Measurements from ENCODE around the gene PRKN.
"Not testable (repeated sequence)": the region's sequence is repeated elsewhere in the genome, so short reads cannot be mapped to it uniquely, and the experiment has no call there.

The PRKN gene

DNA sequence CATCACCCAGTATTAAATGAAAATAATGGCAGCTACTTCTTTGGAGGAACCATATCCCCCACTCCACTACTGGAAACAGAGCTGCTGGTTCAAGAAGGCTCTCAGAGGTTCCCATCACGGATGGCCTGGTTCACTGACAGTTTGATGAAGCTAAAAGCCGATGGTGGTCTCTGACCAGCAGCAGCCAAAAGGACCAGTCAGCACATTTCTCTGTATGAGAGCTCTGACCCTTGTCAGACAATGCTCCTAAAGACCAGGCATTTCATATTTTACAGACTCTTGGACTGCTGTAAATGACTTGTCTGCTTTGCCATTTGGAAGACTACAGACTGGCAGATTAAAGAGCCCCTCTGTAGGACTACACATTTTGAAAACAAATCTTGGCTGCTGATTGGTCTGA, 16.6 kb downstream of the PRKN start:
- DNase-seq (ENCODE audit: low read depth), result no peak

DNA sequence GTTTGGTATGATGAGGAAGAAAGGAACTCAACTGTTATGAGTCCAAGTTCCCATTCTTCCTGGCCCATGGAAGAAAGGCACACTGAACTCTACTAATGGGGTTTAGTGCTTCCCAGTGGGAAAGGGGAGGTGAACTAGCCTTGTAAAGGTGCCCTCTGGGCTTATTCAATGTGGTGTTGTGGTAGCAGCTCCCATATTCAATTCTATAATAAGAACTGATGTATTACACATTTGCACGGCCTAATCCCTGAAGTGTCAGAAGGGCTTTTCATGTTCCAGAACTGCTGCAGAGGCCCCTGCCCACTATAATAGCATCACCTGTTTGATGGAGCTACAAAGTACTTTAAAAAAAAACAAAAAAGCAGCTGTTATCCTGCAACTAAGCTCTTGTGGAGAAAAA, 17.1 kb downstream of the PRKN start:
- DNase-seq (ENCODE audit: low read depth), result no peak

DNA sequence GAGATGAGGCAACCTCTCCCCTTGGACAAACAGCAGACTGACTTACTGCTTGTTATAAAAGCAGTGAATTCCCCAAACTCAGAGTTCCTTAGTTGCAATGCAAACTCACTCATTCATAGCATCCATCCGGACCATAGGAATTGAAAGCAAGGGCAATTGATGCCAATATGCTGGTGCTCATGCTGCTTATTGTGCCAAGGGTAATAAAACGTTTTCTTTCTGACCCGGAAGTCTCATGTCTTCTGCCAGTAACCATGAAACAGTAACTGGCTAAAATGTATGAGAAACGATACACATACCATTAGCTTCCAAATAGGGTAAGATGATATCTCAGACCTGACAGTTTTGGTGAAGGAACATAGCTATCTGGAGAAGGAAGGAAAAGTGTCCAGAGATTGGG, 18.1 kb downstream of the PRKN start:
- no peak for DNase-seq (ENCODE audit: low read depth)

DNA sequence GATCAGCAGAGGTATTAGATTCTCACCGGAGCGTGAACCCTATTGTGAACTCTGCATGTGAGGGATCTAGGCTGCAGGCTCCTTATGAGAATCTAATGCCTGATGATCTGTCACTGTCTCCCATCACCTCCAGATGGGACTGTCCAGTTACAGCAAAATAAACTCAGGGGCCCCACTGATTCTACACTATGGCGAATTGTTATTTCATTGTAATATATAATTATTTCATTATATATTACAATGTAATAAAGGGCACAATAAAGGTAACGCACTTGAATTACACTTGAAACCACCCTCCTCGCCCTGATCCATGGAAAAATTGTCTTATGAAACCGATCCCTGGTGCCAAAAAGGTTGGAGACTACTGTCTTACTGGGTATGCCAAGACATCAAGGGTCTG, 18.6 kb downstream of the PRKN start:
- no peak for DNase-seq (ENCODE audit: low read depth)

DNA sequence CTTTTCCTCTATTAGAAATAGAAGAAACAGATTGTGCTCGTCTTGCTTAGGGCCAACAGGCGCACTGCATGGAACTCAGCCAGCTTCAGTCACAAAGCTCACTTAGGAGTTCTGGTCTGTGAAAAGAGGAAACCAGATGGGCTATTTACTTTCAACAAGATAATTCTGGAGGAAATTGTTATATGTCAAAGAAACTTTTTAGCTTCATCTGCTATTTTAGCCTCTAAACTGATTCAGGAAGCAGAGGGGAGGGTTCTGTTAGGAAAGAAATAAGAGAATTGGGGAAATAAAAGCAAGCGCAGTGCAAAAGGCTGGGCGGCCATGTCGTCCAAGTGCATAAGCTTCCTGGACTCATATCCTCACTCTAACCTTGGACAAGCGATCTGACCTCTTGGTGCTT, 21.3 kb downstream of the PRKN start:
- no peak for DNase-seq (ENCODE audit: low read depth)

- DNase-seq (ENCODE audit: low read depth), result no peak
Observed at GRCh38 chr6:162705736-162706135, 21.8 kb downstream of the PRKN start.

GRCh38 chr6:162704001-162704400, 23.6 kb downstream of the PRKN start:
- DNase-seq (ENCODE audit: low read depth), result no peak

GRCh38 chr6:162702446-162702845, 25.1 kb downstream of the PRKN start:
- no peak for DNase-seq (ENCODE audit: low read depth)

DNA sequence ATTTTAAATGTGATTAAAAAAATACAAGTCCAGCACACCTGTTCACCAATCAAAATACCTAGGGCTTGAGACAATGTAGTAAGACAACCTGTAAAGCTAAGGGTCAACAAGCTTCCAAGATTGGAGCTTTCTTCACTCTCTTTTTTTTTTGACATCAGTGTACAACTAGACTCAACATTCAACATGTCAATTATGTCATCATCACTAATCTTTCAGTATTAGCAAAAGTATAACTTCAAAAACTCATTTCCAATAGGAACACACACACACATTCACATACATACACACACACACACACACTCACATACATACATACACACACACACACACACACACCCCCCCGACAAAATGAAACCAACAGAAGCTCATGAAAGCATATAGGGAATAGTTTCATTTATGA, 26.0 kb downstream of the PRKN start:
- no peak for DNase-seq (ENCODE audit: low read depth)

DNA sequence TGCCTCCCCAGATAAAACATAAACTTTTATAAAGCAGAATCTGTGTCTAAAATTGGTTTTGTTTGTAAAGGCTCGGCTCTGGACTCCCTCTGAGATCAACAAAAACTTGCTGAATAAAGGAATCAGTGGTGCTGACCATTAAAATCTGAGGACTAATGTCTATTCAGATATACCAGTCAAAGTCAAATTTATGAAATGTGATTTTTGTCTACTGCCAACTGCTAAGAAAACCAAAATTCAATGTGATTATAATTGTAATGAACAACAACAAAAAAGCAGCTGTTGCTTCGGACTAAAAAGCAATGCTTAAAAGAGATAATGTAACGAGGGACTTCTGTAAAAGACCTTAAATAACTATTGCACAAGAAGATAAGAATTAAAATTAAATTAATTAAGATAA, 26.6 kb downstream of the PRKN start:
- DNase-seq (ENCODE audit: low read depth), result no peak

DNA sequence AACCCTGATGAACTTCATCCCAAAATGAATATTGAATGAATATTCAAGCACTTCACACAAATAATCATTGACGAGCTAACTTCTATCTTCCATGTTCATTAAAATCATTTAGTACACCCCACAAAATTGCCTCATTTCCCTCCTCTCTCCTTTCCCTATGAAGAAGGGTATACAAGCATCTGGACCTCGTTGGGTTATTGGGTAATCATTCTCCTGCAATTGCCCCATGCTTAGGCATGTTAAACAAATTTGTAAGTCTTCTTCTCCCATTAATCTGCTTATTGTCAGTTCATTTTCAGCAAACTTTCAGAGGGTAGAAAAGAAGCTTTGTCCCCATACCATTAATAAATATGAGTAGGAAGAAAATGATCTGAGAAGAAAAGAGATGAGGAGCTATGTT, 27.6 kb downstream of the PRKN start:
- no peak for DNase-seq (ENCODE audit: low read depth)

DNA sequence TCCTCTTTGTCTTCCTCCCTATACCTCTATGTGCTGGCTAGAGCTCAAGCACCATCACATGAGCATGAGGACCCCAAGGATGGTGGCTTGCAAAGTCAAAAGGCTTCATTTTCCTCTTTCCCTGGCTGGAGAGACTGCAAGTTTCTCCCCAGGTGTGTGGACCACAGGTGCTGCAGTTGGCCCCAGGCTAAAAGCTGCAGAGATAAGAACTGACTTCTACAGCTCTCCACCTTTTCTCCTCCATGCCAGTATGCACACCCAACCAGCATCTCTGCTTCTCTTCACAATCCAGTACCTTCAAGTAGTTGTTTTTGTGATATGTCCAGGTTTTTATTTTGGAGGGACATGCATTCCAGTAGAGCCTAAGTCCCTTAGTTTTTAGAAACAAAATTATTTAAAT, 29.1 kb downstream of the PRKN start:
- DNase-seq (ENCODE audit: low read depth), result no peak

DNA sequence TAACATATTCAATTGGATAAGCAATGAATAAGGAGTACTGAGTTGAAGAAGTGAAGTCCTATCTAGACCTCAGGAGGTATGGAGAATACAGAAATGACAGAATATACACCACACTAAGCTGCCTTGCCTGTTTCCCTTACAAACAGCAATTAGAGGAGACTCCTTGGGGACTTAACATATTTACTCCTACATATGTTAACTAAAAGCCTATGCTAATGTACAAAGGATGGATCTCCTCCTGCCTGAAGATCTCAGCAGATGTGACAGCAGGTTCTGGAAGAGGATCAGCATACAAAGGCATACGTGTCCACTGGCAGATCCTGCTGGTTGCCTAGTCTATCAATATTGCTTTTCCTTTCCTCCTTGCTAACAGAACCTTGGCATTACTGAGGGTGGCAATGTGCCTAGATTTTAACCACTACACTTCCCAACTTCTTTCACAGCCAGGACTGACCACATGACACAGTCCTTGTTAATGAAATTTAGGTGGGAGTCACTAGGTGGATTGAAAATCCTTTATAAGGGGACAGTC, 29.6 kb downstream of the PRKN start:
- no peak for DNase-seq (ENCODE audit: low read depth)

DNA sequence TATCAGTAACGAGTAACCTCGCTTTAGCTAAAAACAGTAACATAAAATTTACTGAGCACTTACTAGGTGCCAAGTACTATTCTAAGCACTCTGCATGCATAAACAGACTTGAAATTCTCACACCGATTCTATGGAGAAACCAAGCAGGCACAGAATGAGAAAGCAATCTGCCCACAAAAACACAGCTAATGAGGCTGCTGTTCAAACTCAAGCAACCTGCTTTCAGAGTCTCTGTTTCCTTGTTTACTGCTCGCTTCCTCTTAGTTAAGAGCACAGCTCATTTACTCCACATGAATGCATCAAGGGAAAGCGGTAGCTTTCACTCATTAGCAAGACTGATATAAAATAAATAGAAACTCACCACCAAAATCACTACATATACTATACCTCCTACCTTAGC, 37.4 kb downstream of the PRKN start:
- DNase-seq (ENCODE audit: low read depth), result no peak

DNA sequence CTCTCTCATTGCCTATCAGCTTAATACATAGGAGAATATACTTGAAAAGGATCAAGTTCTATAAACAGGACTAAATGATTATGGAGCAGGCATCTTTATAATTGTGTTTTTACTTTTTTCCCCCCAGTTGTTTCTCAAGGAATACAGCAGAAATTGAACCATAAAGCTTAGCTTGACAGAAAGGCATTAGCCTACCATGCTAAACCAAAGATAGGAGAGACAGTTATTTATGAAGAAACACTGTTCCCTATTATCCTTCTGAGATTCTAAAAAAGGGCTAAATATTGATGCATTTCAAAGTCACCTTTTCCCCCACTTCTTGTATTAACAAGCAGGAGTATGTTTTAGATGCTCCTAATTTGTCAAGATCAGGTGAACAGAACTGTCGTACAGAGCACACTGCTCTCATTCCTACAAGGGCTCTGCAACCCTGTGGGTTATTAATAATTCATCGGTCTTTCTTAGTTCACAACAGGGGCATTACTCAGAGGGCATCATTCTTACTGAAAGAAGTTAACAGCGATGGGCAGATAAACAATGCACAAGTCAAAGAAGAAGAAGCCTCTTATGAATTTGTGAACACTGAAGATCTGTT, 38.7 kb downstream of the PRKN start:
- DNase-seq (ENCODE audit: low read depth), result no peak

- DNase-seq (ENCODE audit: low read depth), result no peak
Observed at GRCh38 chr6:162685586-162685985, 42.0 kb downstream of the PRKN start.

- DNase-seq (ENCODE audit: low read depth), result no peak
Observed at GRCh38 chr6:162684961-162685360, 42.6 kb downstream of the PRKN start.

- DNase-seq (ENCODE audit: low read depth), result no peak
Observed at GRCh38 chr6:162684052-162684451, 43.5 kb downstream of the PRKN start.

- DNase-seq (ENCODE audit: low read depth), result no peak
Observed at GRCh38 chr6:162683135-162683534, 44.4 kb downstream of the PRKN start.

- DNase-seq (ENCODE audit: low read depth), result no peak
Observed at GRCh38 chr6:162681447-162681846, 46.1 kb downstream of the PRKN start.

- no peak for DNase-seq (ENCODE audit: low read depth)
Observed at GRCh38 chr6:162680871-162681270, 46.7 kb downstream of the PRKN start.

DNA sequence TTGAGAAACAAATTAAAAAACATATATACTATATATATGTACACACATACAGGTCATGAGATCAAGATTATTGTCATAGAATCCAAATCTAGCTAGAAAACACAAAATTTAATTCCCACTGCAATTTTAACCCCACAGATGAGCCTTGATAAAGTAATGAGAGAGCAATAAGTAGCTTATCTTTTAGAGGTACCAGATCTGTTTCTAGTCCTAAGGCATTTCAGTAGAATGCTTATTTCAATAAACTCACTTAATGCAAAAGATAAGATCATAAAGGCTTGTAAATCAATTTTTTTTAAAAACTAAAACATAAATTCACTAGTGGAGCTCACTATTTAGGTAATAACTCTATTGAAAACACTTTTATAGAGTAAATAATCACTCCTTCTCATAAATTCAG, 47.2 kb downstream of the PRKN start:
- no peak for DNase-seq (ENCODE audit: low read depth)

- no peak for DNase-seq (ENCODE audit: low read depth)
Observed at GRCh38 chr6:162679681-162680080, 47.9 kb downstream of the PRKN start.

GRCh38 chr6:162678896-162679295, 48.7 kb downstream of the PRKN start:
- DNase-seq (ENCODE audit: low read depth), result not testable (repeated sequence)

DNA sequence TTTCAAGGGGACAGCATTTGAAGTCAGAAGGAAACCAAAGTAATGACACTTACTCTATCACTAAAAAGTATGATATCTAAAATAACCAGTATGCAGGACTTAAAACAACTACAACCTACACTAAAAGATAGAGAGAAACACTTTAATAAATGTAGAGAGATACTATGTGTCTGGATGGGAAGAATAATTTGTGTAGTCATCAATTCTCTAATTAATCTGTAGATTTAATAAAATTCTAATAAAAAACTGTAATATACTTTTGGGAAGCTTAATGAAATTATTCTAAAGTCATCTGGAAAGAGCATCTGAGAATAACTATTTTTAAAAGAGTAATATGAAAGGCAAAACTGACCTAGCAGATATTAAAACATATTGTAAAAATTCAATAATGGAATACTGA, 52.1 kb downstream of the PRKN start:
- no peak for DNase-seq (ENCODE audit: low read depth)
